HG02884 (cell line): Measurements from ENCODE around the gene KDM3B.
A peak's percentile ranks its signal among the peaks of the same experiment; 100 is the strongest.
"Not testable (repeated sequence)": the region's sequence is repeated elsewhere in the genome, so short reads cannot be mapped to it uniquely, and the experiment has no call there.

Experiments
- ATAC-seq: cut with Tn5 transposase; IDR thresholded peaks from one replicate; pipeline ENCODE4 v1.9.1; 2021; ENCODE audit warnings: mild to moderate bottlenecking, moderate library complexity; ENCODE audit not compliant: unreplicated experiment

Gene KDM3B

DNA sequence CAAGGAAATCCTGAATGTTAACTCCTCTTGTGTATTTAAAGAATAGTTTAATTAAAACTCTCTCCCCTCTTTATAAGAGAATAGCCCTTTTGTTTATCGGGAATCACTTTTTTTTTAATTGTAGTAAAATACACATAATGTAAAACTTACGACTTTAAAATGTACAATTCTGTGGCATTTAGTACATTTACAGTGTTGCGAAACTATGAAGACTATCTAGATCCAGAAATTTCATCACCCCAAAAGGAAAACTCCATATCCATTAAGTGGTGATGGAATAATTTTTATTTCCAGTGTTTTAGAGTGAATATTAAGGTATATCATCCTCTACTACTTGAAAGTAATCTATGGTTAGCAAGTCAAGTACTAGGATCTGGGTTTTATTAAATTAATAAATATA lies 36.8 kb downstream of the KDM3B start:
- ATAC-seq: no peak

DNA sequence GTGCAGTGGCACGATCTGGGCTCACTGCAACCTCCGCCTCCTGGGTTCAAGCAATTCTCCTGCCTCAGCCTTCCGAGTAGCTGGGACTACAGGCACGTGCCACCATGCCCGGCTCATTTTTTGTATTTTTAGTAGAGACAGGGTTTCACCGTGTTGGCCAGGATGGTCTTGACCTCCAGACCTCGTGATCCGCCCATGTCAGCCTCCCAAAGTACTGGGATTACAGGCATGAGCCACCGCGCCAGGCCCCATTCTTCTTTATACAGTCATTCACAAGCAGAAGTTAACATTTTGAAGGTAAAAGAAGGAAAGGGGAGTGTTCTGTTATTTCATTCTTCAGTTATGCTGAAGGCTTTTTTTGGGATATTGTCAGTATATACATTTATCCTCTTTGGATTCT lies 37.4 kb downstream of the KDM3B start:
- not testable (repeated sequence) for ATAC-seq

DNA sequence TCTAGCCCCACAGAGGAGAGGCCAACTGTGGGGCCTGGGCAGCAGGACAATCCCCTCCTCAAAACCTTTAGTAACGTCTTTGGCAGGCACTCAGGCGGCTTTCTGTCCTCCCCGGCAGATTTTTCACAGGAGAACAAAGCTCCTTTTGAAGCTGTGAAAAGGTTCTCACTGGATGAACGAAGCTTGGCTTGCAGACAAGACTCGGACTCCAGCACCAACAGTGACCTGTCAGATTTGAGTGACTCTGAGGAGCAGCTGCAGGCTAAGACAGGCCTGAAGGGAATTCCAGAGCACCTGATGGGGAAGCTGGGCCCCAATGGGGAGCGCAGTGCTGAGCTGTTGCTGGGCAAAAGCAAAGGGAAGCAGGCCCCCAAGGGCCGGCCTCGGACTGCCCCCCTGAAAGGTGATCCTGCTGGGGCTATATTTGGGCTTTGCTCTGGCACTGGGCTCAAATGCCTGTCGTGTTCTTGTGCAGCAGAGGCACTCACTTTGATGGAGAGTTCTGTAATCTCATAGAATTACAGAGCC lies 39.4 kb downstream of the KDM3B start:
- no peak for ATAC-seq

DNA sequence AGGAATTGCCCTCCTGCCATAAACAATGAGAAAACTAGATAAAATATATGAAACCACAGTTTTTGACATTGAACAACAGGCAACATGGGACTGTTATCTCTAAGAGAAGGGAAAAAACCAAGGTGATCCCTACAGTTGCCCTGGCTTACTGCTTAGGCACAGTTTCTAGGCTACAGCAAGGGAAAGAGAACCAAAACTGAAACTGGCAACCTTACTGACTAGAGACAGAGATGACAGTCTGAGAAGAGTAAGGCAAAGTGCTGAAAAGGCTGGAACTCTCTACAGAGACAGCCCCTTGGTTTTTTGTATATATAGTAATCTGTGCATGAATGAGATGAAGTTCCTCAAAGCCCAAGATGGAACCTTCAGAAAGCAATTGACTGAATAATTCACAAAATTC lies 50.2 kb downstream of the KDM3B start:
- ATAC-seq: no peak

DNA sequence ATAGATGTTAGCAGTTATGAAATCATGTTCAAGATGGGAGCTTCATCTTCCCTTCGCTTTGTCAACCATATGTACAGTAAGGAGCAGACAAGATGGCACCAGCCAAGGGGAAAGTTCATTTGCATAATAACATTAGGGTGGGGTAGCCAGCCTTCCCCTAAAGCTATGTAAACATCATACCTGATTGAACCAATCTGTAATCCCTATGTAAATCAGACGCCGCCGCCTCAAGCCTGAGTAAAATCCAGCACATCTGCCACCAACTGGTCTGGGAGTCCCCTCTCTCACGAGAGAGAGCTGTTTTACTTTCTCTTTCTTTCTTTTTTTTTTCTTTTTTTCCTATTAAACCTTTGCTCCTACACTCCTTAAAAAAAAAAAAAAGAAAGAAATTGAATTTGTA lies 55.5 kb downstream of the KDM3B start:
- ATAC-seq: peak; percentile 59

DNA sequence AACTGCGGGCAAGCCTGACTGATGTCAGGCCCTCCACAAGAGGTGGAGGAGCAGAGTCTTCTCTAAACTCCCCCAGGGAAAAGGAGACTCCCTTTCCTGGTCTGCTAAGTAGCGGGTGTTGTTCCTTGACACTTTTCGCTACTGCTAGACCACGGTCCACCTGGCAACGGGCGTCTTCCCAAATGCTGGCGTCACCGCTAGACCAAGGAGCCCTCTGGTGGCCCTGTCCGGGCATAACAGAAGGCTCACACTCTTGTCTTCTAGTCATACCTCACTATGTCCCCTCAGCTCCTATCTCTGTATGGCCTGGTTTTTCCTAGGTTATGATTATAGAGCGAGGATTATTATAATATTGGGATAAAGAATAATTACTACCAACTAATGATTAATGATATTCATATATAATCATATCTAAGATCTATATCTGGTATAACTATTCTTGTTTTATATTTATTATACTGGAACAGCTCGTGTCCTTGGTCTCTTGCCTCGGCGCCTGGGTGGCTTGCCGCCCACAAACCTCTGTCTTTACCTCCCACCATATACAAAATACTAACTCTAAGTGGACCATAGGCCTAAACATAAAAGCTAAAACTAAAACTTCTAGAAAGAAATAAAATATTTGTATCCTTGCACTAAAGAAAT lies 58.6 kb downstream of the KDM3B start:
- ATAC-seq: not testable (repeated sequence)

DNA sequence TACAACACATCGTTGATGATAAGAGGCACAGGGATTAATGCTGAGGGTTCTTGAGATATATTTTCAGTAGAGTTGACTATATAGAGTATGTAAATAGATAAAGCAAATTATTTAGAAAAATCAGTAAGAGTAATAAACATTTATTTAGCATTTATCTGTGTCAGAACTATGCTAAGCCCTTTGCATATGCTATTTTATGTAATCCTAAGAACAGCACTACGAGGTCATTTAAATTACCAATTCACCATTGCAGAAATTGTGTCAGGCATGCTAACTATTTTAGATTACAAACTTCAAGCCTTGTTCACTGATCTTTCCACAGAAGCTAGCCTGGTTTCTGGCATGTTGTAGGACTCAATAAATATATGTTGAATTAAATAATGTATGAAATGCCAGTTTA lies 66.0 kb downstream of the KDM3B start:
- no peak for ATAC-seq

DNA sequence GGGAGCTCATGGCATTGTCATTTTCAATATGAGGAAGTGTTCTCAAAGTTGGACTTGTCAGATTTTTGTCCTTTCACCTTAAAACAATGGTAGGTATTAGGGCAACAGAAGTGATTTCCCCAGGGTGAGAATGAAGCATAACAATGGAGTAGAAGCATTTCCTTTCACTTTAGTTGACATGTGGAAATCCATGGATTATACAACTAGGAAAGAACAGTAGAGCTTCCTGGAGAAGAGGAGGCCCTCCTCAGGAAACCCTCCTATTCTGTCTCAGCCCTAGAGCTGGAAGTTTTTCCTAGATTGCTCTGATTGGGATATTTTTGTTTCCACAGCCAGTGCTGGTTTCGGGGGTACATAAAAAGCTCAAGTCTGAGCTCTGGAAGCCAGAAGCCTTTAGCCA lies 72.6 kb downstream of the KDM3B start:
- no peak for ATAC-seq

DNA sequence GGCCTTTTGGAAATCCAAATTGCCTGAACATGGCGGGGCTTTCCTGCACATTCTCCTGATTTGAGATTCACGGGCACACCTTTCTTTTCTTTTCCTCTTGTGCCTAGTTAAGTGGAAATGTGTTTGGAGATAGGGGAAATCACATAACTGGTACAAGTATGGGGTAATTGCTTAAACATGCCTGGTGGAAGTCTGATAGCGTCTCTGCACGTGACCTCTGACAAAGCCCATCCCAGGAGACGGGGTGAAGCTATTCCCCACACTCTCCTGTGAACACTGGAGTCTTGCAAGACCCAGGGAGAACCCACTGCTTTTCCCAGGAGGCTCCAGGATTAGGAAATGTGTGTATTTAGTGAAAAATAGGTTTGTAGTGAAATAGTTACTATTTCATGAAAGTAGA lies 83.5 kb downstream of the KDM3B start:
- no peak for ATAC-seq

DNA sequence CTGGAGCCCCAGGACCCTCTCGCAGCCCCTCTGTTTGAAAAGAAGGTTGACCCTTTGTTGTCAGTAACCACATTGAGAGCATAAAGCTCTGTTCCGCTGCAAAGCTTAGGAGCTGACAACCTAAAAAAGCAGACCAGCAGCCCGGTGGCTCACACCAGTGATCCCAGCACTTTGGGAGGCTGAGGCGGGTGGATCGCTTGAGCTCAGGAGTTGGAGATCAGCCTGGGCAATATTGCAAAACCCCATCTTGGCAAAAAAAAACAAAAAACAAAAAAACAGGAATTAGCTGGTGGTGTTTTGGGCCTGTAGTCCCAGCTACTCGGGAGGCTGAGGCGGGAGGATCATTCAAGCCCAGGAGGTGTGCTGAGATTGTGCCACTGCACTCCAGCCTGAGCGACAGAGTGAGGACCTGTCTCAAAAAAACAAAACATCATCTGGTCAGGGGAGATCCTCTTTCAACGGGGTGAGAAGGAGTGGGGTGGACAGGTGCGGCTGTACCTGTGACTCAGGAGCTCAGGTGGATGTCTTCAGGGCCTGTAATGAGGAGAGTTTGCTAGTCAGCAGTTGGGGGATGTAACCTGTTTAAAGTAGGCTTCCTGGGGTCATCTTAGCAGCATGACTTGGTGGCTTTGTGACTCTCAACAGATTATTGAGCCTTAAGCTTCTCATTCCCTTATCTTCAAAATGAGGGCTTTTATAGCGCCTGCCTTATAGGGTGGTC lies 85.7 kb downstream of the KDM3B start:
- no peak for ATAC-seq

DNA sequence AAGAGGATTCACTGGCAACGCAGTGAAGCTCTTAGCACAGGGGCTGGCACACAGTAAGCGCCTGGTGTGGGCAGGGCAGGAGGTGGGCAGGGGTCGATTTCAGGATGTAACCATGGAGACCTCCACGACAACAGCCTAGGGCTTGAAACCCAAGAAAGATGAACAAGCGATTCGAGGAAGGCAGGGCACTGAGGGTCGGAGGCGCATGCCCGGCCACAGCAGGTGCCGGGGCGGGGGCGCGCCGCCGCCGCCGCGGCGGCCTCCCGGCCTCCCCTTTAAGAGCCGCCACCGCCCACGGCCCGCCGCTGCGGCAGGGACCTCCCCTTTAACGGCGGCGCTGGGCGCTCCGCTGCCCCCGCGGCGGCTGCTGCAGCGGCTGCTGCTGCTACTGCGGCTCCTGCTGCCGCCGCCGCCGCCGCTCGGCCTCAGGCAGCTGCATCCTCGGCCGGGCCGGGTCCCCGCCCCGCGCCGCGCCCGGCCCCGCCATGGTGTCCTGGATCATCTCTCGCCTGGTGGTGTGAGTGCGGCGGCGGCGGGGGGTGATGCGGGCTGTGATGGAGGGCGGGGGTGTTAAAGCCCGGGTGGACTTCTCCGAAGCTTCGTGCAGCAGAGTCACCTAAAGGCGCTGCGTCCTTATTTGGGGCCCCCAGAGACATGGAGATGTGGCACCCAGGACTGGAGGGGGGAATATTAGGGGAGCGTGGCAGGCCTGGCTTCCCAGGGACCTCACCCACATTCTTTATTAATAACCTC lies 86.4 kb downstream of the KDM3B start, which contains the start of gene REEP2:
REEP2 (plus strand) TSS at position 334 of the 753 bp plus-strand sequence; CDS start at position 486, 152 bp downstream.
- ATAC-seq: no peak

DNA sequence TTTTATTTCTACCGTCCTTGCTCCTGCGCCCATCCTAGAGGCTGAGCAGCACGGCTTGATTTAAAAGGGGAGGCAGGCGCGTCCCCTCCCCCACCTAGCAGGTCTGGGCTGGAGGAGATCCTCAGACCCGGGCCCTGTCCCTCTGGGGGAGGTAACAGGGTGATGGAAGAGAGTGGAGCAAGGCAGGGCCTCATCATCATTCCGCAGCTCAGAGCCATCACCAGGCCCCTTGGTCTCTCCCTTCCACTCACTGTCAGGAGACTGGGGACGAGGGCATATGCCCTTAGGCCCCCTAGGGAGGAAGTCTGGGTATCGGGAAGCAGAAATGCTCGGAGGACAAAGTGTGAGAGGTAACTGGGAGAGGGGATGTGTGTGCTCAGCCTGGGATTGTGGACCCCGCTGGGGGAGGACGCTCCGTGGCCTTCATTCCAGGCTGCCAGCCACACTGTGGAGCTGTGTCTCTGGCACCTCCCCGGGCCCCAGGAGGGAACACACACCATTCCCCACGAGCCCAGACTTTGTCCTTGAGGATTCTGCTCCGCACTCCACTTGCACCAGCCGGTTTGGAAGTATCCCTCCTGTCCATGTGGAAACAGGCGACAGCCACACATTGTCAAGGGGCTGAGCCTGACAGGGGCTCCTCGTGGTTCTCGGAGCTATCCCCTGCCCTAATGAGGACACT lies 87.1 kb downstream of the KDM3B start:
- no peak for ATAC-seq

DNA sequence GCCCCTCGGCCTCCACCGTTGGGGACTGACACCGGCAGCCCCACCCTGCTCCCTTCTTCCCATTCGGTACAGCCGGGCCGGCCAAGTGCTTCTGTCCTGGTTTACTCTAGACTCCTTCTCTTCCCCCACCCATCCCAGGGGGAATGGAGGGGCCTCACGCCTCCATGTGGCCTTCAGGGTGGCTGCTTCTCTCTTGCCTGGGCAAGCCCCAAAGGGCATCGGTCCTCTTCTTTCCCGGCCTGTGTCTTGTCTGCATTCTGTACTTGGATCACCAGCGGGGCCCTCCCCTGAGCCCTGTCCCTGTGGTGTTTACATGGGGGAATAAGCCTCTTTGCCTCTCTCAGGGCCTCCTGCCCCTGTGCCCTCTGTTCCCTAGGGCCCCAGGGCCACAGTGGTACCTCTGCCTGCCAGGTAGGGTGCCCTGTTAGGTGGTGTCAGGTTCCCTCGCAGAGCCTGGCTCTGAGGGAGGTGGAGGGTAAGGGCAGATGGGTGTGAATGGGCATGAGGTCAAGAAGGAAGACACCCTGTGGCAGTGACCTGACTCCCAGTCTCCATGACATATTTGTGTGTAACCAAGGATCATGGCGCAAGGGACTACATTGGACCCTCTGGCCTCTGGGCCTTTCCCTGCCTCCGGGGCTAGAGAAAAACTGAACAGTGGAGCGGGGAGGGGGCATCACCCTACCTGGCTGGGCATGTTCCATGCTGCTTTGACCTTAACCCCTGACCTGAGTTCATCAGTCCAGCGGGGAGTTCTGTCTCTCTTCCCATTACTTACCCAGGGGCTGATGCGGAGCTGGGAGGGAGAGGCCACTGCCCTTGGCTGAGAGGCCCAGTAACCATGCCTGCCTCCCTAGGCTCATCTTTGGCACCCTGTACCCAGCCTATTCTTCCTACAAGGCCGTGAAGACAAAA lies 87.9 kb downstream of the KDM3B start:
- ATAC-seq: no peak

DNA sequence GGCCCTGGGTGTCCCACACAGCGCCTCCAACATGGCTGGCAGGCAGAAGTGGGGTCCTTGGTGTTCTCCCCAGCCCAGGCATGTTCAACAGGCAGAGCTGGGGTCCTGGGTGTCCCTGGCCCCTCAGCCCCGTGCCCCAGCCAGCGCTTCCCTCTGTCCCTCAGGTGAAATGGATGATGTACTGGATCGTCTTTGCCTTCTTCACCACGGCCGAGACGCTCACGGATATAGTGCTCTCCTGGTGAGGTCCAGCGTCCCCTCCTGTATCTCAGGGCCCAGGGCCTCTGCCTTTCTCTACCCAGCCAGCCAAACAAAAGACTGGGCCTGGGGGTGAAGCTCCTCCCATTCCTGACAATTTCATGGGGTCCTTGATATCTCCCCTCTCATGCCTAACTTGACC lies 88.7 kb downstream of the KDM3B start:
- ATAC-seq: no peak

DNA sequence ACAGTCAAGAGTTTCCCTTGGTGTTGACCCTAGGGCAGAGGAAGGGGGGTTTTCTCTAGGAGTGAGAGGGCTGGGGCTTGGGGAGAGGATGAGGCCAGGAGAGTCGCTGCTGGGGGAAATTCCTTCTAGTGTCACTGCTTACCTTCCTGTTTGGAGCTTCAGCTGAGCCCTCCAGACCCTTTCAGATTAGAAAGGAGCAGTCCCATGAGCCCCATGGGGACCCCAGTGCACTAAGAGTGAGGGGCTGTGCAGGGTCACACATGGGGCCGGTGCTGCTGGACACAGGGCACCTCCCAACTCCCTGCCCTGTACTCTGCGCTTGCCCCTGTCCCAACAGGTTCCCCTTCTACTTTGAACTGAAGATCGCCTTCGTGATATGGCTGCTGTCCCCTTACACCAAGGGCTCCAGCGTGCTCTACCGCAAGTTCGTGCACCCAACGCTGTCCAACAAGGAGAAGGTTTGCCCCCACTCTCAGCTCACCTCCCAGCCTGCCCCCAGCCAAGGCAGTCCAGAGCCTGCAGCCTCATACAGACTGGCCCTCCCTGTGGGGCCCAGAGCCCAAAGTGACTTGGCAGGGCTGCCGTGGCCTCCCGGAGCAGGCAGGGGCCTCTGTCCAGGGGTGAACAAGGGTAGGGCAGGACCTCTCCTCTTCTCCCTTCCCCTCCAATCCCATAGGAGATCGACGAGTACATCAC lies 91.7 kb downstream of the KDM3B start:
- no peak for ATAC-seq

DNA sequence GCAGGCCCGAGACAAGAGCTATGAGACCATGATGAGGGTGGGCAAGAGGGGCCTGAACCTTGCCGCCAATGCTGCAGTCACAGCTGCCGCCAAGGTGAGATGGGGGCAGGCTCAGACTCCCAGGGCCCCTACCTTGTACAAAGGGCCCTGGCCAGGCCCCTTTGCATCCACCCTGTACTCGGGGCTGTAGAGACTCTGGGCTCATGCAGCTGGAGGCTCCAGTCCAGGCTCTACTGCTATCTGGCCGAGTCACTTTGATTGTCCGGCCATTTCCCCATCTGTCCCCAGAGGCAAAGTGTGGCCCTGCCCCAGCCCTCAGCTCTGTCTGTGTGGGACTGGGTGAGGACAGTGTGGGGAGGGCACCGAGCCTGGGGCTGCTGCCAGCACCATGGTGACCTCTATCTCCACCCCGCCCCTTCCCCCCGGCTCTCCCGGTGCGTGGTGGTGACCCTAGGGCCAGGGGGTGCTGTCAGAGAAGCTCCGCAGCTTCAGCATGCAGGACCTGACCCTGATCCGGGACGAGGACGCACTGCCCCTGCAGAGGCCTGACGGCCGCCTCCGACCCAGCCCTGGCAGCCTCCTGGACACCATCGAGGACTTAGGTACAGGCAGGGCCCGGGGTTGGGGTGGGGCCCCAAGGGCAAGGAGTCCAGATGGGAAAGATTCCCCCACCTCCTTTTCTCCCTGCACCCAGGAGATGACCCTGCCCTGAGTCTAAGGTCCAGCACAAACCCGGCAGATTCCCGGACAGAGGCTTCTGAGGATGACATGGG lies 92.5 kb downstream of the KDM3B start:
- ATAC-seq: no peak

DNA sequence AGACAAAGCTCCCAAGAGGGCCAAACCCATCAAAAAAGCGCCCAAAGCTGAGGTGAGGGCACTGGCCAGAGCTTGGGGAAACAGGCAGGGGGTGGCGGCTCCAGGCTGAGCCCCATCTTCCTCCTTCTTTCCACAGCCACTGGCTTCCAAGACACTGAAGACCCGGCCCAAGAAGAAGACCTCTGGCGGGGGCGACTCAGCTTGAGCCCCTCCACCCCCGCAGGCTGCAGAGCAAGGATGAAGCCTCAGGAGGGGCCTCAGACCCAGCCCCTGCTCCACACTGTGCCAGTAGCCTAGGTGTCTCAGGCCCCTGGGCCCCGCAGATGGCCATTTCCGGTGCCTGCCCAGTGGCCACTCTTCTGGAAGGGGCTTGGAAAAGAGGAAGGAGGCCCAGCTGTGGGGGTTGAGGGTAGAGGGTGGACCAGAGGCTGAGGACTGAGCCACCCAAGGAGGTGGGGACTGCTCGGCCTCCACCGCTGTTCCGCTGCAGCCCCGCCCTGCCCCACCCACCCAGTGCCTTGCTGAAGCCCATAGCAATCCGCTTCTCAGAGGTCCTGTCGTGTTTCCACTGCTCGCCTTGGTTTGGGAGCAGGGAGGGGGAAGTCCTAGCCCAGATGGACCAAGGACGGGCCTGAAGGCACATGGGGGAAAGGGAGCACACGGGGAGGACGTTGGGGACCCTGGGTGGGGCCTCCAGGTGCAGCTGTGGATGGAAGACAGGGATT lies 93.2 kb downstream of the KDM3B start:
- ATAC-seq: no peak

DNA sequence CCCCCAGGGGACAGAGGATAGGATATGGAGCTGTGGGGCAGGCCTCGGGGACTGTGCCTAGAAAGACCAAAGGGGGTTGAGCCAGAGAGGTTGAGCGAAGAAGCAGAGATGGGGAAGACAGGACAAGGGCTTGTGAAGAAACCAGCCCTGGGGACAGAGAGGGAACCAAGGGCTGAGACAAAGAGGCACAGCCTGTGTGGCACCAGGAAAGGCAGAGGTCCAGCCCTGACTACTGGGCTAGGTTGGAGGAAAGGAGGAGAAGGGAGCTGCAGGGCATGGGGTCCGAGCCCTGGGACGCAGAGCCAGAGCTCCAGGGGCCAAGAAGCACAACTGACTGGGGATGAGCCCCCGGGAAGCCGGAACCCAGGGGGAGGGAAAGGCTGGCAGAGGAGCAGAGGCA lies 95.6 kb downstream of the KDM3B start:
- no peak for ATAC-seq
